Limb (tissue), 2 donors: Measurements from ENCODE around the gene POLA2.

Experiments
- DNase-seq, 2 donors: peaks; one replicate each; pipeline ENCODE4 v3.0.0-alpha.2; 2016; ENCODE audit errors: extremely low spot score in 2 of 2

The POLA2 gene

GRCh38 chr11:65279741-65280440 is 18.1 kb downstream of the POLA2 start:
- no peak for DNase-seq

- DNase-seq: no peak
These were observed 18.9 kb downstream of the POLA2 start for GRCh38 chr11:65280646-65281045.

DNA sequence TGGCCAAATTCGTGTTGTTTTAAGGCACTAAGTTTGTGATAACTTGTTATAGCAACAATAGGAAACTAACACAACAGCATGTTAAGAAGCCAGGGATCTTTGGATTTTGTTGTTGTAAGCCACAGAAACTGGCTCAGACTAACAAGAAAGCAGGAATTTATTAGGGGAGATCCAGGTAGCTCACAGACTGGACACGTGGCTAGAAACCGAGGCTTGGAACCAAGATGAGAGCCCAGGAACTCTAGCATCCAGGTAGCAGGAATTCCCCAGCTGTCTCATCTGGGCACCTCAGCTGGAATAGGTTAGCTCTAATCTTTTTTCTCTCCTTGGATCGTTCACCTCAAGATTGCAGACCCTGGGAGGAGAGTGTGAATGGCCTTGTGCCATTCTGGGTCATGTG is 24.9 kb downstream of the POLA2 start:
- no peak for DNase-seq

DNA sequence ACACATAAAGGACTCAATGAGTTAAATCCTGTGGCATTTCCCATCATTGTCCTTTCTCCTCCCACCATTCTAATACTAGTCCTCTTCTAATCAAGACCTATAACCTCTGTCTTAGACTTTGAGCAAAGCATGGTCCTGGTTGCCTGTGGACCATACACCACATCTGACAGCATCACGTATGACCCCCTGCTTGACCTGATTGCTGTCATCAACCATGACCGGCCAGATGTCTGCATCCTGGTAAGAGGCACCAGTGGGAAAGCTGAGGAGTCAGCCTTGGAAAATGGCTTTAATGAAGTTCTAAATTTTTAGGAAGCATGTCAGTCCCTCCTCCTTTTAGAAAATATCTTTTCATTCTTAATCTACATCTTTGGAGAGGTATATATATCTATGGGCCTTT is 25.8 kb downstream of the POLA2 start:
- no peak for DNase-seq

DNA sequence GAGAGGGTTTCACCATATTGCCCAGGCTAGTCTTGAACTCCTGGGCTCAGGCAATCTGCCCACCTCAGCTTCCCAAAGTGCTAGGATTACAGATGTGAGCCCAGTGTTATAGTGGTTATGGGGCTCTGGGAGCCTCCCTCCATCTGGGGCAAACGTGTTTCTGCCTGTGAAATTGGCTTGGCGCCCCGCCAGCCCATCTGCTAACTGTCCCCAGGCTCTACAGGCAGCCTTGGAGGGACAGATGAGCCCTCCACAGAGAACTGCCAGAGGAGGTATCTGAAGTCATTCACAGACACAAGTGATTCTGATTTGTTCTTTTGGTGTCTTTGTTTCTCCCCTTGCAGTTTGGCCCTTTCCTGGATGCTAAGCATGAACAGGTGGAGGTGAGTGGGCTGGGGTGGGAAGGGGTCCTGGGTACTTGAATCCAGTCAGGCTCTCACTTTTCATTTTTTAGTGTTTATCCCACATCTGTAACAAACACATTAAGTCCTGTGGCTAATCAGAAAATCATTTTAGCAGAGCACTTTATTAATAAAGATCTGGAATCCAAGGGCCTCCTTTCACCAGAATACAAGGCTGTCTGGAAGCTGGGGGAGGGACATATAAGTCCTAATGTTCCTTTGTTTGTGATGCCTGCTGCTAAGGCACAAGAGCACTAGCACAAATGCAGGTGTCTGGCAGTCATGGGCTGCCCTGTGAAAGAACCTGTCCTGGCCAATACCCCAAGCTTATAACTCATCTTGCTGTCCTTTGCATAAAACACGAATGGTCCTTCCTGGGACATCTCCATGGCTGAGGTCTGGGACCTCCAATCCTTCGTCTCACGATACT is 27.2 kb downstream of the POLA2 start:
- peak; percentile 62 to 76 for DNase-seq

- peak; percentile 72 to 87 for DNase-seq
These were observed 28.8 kb downstream of the POLA2 start for GRCh38 chr11:65290448-65291165.

DNA sequence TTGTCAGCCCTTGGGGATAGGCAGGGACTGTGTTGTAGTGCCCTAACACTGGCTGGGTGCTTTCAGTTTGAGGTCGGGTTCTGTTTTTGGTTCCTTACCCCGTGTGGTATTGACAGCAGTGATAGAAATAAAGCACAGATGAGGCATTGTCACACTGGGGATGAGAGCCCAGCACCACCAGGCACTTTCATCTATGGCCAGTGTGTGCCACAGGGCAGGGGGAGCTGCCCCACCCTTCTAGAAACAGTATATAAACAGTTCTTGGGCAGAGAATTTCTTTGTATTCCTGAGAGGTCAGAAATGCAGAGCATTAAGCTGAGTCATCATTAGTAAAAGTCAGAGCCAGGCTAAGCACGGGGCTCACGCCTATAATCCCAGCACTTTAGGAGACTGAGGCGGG is 29.9 kb downstream of the POLA2 start:
- no peak for DNase-seq

DNA sequence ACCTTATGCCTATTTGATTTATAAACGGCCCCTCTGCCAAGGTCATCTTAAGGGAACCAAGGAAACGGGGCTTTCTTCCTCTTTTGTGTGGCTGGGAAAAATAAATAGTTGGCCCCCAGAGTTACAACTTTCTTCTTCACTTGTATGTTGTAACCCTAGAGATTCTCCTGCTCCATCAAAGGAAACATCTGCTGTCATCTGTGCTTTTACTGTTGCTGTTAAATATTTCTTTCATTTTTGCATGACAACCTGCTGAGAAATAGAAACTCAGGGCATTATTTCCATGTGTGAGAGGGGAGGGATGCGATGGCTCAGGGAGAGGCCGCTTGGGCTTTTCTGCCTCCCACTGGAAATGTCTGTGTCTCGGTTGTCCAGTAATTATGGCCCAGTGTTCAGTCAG is 31.1 kb downstream of the POLA2 start:
- DNase-seq: no peak

DNA sequence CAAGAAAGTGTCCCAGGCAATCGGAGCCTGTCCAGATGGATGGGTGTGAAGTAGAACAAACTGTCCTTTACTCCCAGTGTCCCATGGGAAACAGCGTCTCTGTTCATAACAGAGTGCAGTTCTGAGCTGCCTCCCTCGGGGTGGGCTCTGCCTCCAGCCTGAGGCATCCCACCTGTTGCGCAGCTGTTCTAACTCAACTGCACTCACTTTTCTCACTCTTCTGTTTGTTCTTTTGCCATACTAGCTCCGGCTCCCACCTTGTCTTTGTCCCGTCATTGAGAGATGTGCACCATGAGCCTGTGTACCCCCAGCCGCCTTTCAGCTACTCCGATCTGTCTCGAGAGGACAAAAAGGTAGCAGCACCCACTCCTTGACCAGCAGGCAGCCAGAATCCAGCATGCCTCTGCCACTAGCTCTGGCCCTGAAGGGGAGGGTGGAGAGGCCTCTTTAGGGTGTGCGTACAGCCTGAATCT is 32.2 kb downstream of the POLA2 start:
- peak; percentile 60 to 61 for DNase-seq

DNA sequence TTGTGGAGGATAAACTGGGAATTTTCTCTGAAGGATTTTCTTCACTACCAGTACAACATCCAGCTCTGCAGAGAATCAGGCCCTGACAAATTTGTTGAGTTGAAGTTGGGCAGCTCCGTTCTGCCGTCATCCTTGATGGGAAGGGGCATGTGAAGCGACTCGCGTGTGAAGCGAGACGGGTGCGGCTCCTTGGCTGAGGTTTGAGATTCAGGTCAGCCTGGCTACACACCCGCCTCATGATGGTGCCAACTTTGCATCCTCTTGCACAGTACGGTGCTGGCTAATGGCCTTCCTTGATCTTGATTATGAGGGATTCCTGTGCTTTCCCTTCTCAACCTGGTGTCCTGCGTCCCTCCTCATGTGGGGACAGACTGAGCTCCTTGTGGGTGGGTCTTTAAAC is 33.2 kb downstream of the POLA2 start:
- DNase-seq: no peak

GRCh38 chr11:65295571-65296341 is 34.0 kb downstream of the POLA2 start:
- DNase-seq: no peak

- no peak for DNase-seq
These were observed 35.4 kb downstream of the POLA2 start for GRCh38 chr11:65297026-65297672.

- peak; percentile 66 to 73 for DNase-seq
These were observed 36.4 kb downstream of the POLA2 start for GRCh38 chr11:65298131-65298535.

DNA sequence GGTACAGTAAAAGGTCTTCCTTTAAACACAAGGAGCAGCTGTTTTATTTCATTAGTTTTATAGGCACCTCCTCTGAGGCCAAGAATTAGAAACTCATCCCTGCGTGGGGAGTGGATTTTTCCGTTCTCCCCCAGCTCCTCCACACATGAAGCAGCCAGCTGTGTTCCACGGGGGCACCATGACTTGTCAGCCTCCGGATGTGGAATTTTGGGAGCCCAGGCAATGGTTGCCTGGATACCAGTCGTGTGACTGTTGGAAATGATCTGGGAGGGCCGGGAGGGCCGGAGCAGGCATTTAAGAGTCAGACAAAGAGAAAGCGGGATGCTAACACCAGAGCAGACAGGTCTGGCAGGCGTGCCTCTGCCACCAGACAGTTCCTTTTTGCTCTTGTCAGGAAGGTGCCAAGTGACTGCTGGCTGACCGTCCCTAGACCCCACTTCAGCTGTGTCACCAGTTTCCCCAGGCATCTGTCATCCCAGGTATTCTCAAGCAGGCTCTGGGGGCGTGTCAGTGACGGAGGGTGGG is 37.0 kb downstream of the POLA2 start:
- peak; percentile 70 to 74 for DNase-seq

GRCh38 chr11:65300621-65301275 is 39.0 kb downstream of the POLA2 start:
- DNase-seq: no peak

DNA sequence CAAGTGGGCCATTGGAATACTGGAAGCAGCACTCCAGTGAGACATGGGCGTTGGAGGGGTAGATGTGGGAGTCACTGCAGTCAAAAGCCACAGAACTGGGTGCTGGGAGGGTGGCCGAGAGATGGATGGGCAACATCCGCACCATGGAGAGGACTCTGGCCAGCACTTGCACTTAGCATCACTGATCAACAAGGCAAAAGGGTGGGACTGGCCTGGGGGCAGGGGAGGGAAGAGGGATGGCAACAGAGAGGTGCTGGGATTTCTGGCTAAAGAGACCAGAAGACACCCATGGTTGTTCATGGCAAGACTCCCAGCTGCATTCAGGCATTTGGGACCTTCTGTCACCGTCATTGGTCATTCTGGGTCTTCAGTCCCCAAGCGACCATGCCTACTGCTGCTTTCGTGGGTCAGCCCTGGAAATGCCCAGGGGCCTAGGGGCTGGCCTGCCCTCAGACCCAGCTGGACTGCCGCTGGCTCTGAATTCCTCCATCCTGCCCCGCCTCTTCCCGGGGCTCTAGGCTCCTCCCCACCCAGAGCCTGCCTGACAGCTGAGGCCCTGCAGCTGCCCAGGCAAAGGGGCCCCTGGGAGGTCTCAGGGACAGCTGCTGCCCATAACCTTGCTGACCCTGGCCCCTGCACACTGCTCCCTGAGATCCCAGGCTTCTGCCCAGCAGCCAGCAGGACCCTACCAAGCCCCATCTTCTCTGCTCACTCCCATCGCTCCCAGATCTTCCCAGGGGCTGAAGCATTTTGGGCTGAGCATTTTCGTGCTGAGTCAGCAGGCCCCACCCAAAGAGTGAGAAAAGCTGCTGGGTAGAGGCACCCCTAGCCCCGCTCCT is 39.9 kb downstream of the POLA2 start:
- peak; percentile 60 to 73 for DNase-seq

DNA sequence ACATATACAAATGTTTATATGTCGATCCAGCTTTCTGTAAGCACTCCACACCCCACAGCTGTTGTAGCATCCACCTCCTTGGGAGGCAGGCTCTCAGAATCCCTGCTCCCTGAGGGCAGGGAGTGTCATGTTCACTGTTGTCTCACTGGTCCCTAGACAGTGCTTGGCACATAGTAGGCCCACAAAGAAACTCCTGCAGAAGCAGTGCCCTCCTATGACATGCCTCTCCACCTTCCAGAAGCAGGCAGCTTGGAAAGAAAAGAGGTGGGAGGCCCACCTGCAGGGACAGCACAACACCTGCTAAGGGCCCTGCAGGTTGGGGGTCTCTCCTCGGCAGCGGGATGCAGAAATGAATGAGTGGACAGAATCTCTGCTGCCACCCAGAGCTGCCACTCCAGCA is 41.8 kb downstream of the POLA2 start:
- DNase-seq: no peak

DNA sequence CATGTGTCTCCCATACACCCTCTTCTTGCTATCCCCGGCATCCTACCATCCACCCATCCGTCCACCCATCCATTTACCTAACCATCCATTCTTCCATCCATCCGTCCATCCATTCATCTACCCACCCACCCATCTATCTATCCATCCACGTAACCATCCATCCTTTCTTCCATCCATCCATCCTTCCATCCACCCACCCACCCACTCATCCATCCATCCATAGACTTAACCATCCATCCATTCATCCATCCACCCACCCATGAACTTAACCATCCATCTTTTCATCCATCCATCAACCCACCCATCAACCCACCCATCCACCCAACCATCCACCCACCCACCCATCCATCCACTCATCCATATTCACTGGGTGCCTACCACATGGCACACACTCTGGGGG is 42.3 kb downstream of the POLA2 start:
- no peak for DNase-seq

GRCh38 chr11:65304613-65305012 is 42.9 kb downstream of the POLA2 start:
- DNase-seq: no peak
